ENCODE measurements around the gene TPT1. TPM values are rescaled to one million over a fixed set of nuclear protein-coding genes. Genes with fewer than 3 reads are reported as not detected.

Gene TPT1
- total RNA-seq, 2 experiments from 2014 or later, result 3,533 to 3,563 TPM

DNA sequence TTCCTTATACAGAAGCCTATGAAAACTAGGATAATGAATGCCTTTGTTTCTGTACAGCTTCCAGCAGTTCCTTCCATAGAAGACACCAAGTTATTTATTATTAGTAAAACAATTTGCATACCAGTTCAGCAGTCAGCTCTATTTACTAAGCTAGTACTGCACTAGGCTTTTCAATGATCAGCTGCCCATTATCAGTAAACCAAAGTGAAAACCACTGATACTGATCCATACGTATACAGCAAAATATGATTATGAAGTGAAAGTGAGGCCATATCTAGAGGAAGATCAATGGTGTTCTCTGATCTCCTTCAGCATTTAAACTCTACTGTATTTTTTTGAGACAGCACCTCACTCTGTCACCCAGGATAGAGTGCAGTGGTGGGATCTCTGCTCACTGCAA lies 3.2 kb downstream of the TPT1 start:
- POLR2A ChIA-PET, result interaction anchor here (0.6 to 6.0 kb wide), 5 partner anchors 7 to 131 kb away, joined by 3 to 40 read pairs (median 7); no protein-coding TSS in a partner anchor
- Mint-ChIP-seq H3K4me1 (ENCODE audit: low read depth) (peaks cover 69% of the 10 kb centered on the region), H3K27me3 (no peaks in the 10 kb centered on the region), H3K27ac (peak overlapping the region; percentile 40), H3K36me3 (ENCODE audit: low read depth) (peaks cover 82% of the 10 kb centered on the region), H3K4me3 (peak overlapping the region; percentile 97), H3K9me3 (no peaks in the 10 kb centered on the region)
- ATAC-seq (no peak), DNase-seq (no peak)
- CTCF ChIA-PET, result interaction anchor here (0.9 to 1.9 kb wide), 4 partner anchors 26 to 291 kb away, joined by 3 to 7 read pairs (median 6); no protein-coding TSS in a partner anchor
- TF ChIP-seq, protein P1, sequence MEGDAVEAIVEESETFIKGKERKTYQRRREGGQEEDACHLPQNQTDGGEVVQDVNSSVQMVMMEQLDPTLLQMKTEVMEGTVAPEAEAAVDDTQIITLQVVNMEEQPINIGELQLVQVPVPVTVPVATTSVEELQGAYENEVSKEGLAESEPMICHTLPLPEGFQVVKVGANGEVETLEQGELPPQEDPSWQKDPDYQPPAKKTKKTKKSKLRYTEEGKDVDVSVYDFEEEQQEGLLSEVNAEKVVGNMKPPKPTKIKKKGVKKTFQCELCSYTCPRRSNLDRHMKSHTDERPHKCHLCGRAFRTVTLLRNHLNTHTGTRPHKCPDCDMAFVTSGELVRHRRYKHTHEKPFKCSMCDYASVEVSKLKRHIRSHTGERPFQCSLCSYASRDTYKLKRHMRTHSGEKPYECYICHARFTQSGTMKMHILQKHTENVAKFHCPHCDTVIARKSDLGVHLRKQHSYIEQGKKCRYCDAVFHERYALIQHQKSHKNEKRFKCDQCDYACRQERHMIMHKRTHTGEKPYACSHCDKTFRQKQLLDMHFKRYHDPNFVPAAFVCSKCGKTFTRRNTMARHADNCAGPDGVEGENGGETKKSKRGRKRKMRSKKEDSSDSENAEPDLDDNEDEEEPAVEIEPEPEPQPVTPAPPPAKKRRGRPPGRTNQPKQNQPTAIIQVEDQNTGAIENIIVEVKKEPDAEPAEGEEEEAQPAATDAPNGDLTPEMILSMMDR (IDR thresholded peaks at IDR 0.05), result no peak
- intact Hi-C loops (cut with micrococcal nuclease), result no loop called here

DNA sequence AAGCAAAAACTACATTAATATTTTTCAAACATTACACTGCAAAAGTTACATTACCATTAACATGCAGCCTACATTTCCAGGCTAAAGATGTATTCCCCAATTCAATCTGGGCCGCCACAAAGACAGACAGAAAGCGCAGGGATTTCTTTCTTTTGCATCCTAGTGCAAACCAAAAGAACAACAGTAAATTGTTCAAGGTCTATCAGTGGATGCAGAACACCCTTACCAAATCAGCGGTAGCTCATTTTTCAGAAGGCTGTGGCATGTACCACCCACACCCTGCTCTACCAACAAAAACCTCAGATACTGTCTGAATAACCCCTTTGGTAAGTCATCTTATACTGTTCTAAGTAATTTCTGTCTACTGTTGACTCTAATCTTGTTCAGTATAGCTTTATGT lies 3.6 kb downstream of the TPT1 start:
- Mint-ChIP-seq H3K27me3 (no peaks in the 10 kb centered on the region), H3K4me1 (ENCODE audit: low read depth) (peaks cover 69% of the 10 kb centered on the region), H3K27ac (peak overlapping the region; percentile 40), H3K36me3 (ENCODE audit: low read depth) (peaks cover 79% of the 10 kb centered on the region), H3K9me3 (no peaks in the 10 kb centered on the region), H3K4me3 (peak overlapping the region; percentile 97)
- intact Hi-C loops (cut with micrococcal nuclease), result no loop called here
- DNase-seq (peak; percentile 34), ATAC-seq (no peak)
- TF ChIP-seq, protein P1 (IDR thresholded peaks at IDR 0.05), result no peak
- CTCF ChIA-PET, result interaction anchor here (0.9 to 1.9 kb wide), 4 partner anchors 26 to 290 kb away, joined by 3 to 7 read pairs (median 6); no protein-coding TSS in a partner anchor
- POLR2A ChIA-PET, result interaction anchor here (0.6 to 6.0 kb wide), 6 partner anchors 14 to 130 kb away, joined by 3 to 40 read pairs (median 5); no protein-coding TSS in a partner anchor

DNA sequence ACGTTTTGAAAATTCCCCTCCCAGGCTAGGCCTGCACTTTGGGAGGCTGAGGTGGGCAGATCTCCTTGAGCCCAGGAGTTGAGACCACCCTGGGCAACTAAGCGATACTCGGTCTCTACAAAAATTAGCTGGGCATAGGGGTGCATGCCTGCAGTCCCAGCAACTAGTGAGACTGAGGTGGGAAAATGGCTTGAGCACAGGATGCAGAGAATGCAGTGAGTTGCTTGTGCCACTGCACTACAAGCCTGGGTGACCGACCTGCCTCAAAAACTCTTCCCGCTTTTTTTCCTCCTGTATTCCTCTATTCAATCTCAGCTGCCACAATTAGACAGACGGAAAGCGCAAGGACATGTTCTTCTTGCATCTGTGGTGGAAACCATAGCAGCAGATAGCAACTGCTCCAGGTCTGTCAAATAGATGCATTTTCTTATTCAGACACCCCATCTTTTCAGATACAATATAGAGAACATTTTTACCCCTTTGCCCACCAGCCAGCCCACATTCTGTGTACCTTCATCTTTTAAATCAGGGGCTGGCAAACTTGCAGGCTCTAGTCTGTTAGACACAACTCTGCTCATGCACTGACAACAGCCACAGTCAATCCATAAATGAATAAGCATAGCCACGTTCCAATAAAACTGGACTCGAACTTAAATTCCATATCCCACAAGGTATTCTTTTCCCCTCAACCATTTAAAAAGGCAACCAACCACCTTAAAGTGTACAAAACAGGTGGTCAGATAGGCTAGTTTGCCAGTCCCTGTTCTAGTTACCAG lies 4.8 kb downstream of the TPT1 start:
- Mint-ChIP-seq H3K27me3 (no peaks in the 10 kb centered on the region), H3K4me1 (ENCODE audit: low read depth) (peaks cover 73% of the 10 kb centered on the region), H3K4me3 (peak overlapping the region; percentile 97), H3K27ac (peak overlapping the region; percentile 60), H3K36me3 (ENCODE audit: low read depth) (peaks cover 70% of the 10 kb centered on the region), H3K9me3 (no peaks in the 10 kb centered on the region)
- POLR2A ChIA-PET, result interaction anchor here (1.3 to 6.0 kb wide), 5 partner anchors 12 to 33 kb away, joined by 3 to 40 read pairs (median 6); no protein-coding TSS in a partner anchor
- TF ChIP-seq, protein P1 (IDR thresholded peaks at IDR 0.05), result no peak
- no peak for ATAC-seq
- intact Hi-C loops (cut with micrococcal nuclease), result no loop called here
- DNase-seq, result no peak
- CTCF ChIA-PET, result interaction anchor here (1.7 kb wide), 1 partner anchor 289 kb away, joined by 5 read pairs; no protein-coding TSS in a partner anchor

DNA sequence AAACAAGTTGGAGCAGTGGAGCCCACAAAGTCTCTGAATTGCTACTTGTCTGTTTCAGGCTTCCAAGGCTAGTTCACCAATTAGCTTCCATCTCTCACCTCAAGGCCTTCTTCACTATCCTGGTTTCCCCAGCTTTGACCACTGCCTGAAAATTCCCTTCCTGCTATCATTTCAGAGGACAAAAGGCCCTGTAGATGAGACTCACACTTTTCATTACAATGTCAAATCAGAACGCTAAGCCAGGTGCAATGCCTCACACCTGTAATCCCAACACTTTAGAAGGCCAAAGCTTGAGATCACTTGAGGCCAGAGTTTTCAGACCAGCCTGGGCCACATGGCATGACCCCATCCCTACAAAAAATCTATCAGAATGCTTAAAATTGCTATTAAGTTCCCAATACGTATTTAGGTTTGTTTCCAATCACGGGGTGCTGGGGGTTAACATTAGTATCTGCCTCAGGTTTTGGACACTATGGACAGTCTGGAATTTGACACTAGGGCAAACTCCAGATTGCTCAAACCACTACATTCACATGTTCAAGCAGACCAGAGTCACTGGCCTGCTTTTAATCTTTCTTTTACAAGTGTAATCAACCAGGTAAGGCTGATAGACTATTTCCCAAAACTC lies 5.5 kb downstream of the TPT1 start:
- peaks cover 67% of the 10 kb centered on the region for H3K36me3 Mint-ChIP-seq (ENCODE audit: low read depth)

More for the DNA sequence above, 5.5 kb downstream of the TPT1 start:
- Mint-ChIP-seq H3K27ac (peak overlapping the region; percentile 60), H3K9me3 (no peaks in the 10 kb centered on the region), H3K27me3 (no peaks in the 10 kb centered on the region), H3K4me1 (ENCODE audit: low read depth) (peaks cover 80% of the 10 kb centered on the region), H3K4me3 (peak overlapping the region; percentile 4)
- TF ChIP-seq, protein P1 (IDR thresholded peaks at IDR 0.05), result no peak
- ATAC-seq (no peak), DNase-seq (no peak)
- CTCF ChIA-PET, result interaction anchor here (0.7 to 1.7 kb wide), 2 partner anchors 25 to 289 kb away, joined by 3 to 5 read pairs; no protein-coding TSS in a partner anchor
- POLR2A ChIA-PET, result interaction anchor here (0.8 to 6.0 kb wide), 4 partner anchors 12 to 61 kb away, joined by 4 to 40 read pairs (median 6); no protein-coding TSS in a partner anchor
- intact Hi-C loops (cut with micrococcal nuclease), result no loop called here
